Duodenal mucosa (tissue), 2 donors: ENCODE results near the gene THUMPD2.

ENCODE experiments used
- H3K27ac ChIP-seq: one replicate; pipeline ENCODE4 v1.7.0; 2013; ENCODE audit warnings: low read depth, low read length
- H3K27me3 ChIP-seq, 2 donors: one replicate each; pipeline ENCODE4 v1.7.0; 2013; ENCODE audit warnings: low read length in 2 of 2, control low read depth in 1 of 2; ENCODE audit not compliant: insufficient read depth in 2 of 2, control insufficient read depth in 1 of 2
- H3K36me3 ChIP-seq, 2 donors: one replicate each; pipeline ENCODE4 v1.7.0; 2013; ENCODE audit warnings: low read length in 2 of 2, control low read depth in 1 of 2; ENCODE audit not compliant: insufficient read depth in 2 of 2, control insufficient read depth in 1 of 2
- H3K4me1 ChIP-seq, 2 donors: one replicate each; pipeline ENCODE4 v1.7.0; 2013; ENCODE audit warnings: low read length in 2 of 2, control low read depth in 1 of 2; ENCODE audit not compliant: insufficient read depth in 2 of 2, control insufficient read depth in 1 of 2
- H3K4me3 ChIP-seq, 2 donors: one replicate each; pipeline ENCODE4 v1.7.0; 2013; ENCODE audit warnings: low read length in 2 of 2, low read depth in 1 of 2
- H3K9ac ChIP-seq, 2 donors: one replicate each; pipeline ENCODE4 v1.7.0; 2013; ENCODE audit warnings: low read length in 2 of 2, low read depth in 1 of 2
- H3K9me3 ChIP-seq, 2 donors: one replicate each; pipeline ENCODE4 v1.7.0; 2013; ENCODE audit warnings: low read length in 2 of 2, control low read depth in 1 of 2; ENCODE audit not compliant: control insufficient read depth in 1 of 2

Gene THUMPD2

DNA sequence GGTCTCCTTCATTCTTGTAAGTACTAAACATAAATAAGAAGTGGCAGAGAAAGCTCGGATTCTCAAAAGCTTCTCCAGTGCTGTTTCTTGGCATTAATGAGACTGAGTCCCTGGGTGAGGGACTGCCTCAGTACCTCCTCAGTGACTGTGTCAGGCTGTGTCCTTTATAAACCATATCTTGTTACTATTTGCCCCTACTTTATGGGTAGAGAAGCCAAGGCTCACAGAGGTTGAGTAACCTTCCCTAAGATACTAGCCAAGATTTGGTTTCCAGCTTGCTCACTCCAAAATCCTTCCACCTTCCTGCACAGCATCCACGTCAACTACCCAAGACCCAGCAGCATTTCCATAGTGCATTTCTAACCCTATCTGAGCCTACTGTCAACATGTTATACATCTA lies 55.6 kb downstream of the THUMPD2 start:
- Histone ChIP-seq H3K4me1 (no peaks in the 10 kb centered on the region), H3K9ac (no peak overlapping the region), H3K27me3 (no peaks in the 10 kb centered on the region), H3K9me3 (no peaks in the 10 kb centered on the region), H3K4me3 (no peak overlapping the region), H3K27ac (no peak overlapping the region), H3K36me3 (no peaks in the 10 kb centered on the region)

DNA sequence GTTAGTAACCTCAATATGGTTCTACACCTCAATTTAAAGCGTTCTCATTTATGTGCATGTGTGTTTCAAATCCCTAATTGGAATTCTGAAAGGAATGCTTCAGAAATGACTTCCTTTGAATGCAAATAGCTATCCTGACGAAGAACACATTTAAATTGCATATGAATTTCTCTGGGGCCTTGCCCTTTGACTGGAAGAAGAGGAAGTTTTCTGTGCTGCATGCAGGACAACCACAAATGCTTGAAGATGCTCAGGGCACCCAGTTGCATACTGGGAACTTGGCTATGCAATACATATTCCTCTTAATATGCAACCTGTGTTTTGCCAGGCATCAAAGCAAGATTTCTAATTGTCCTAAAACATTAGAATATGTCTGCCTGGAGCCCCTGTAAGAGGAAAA lies 58.1 kb downstream of the THUMPD2 start:
- no peaks in the 10 kb centered on the region for H3K9me3 ChIP-seq
- H3K9ac ChIP-seq = no peak overlapping the region
- no peaks in the 10 kb centered on the region for H3K27me3 ChIP-seq
- no peak overlapping the region for H3K27ac ChIP-seq
- no peaks in the 10 kb centered on the region for H3K4me1 ChIP-seq
- no peak overlapping the region for H3K4me3 ChIP-seq
- H3K36me3 ChIP-seq = no peaks in the 10 kb centered on the region

DNA sequence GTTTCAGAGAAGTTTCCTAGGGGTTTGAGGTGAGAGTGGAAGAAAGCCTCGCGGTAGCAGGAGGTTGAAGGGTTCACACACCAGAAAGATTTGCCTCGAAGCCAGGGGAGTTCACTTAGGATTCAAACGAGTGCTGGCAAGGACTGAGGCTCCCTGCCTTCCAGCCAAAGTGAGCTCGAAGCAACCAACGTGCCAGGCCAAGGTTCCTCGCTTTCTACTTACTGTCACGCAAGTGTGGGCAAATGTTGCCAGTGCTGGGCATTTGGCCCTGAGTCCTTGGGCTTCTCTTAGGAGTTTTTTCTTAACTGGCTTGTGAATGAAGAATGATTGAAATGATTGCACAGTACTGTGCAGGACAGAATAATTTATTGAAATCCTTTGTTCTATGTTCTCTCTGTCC lies 59.7 kb downstream of the THUMPD2 start:
- Histone ChIP-seq H3K36me3 (no peaks in the 10 kb centered on the region), H3K4me1 (no peaks in the 10 kb centered on the region), H3K9ac (no peak overlapping the region), H3K27ac (no peak overlapping the region), H3K9me3 (no peaks in the 10 kb centered on the region), H3K4me3 (no peak overlapping the region), H3K27me3 (no peaks in the 10 kb centered on the region)

DNA sequence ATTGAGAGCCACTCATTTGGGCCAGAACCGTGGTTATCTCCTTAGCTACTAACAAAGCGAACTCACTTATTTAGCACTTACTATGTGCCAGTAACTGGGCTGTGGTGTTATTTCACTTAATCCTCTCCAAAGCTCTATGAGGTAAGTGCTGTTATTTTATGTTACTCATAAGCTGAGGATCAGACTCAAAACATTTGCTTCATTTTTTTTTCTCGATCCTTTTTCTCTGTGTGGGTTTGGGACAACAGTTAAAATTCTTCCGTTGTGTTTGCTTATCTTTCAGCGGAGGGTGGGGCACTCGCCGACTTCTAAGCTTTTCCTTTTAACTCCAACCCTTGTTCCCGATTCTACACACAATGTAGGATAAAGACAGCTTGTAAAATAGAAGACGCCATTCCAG lies 60.6 kb downstream of the THUMPD2 start:
- Histone ChIP-seq H3K27me3 (no peaks in the 10 kb centered on the region), H3K9ac (no peak overlapping the region), H3K27ac (no peak overlapping the region), H3K4me1 (no peaks in the 10 kb centered on the region), H3K36me3 (no peaks in the 10 kb centered on the region), H3K4me3 (no peak overlapping the region), H3K9me3 (no peaks in the 10 kb centered on the region)

DNA sequence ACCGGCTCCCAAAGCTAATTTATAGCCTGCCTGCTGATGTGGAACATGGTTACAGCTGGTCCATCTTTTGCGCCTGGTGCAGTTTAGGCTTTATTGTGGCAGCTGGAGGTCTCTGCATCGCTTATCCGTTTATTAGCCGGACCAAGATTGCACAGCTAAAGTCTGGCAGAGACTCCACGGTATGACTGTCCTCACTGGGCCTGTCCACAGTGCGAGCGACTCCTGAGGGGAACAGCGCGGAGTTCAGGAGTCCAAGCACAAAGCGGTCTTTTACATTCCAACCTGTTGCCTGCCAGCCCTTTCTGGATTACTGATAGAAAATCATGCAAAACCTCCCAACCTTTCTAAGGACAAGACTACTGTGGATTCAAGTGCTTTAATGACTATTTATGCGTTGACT lies 62.0 kb downstream of the THUMPD2 start:
- no peaks in the 10 kb centered on the region for H3K36me3 ChIP-seq
- no peak overlapping the region for H3K4me3 ChIP-seq
- no peaks in the 10 kb centered on the region for H3K4me1 ChIP-seq
- no peak overlapping the region for H3K27ac ChIP-seq
- no peaks in the 10 kb centered on the region for H3K9me3 ChIP-seq
- H3K9ac ChIP-seq = no peak overlapping the region
- no peaks in the 10 kb centered on the region for H3K27me3 ChIP-seq

DNA sequence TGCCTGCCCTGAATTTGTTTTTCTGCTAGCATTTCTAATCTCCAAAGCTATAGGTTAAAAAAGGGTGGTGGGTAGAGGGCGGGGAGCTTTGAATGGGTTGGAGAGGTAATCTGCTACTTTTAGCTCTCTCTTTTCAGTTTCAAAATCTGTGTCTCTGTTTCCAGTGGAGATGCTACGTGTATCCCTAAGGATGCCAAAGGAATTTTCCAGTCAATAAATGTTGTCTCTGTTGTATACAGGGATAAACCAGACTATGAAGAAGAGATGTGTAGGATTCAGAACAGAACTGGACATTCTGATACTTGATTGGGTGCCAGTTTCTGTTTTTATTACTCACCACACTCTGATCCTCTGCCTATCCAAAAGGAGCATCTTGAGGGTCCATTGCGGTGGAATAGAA lies 63.2 kb downstream of the THUMPD2 start:
- Histone ChIP-seq H3K9me3 (no peaks in the 10 kb centered on the region), H3K4me1 (no peaks in the 10 kb centered on the region), H3K9ac (no peak overlapping the region), H3K36me3 (no peaks in the 10 kb centered on the region), H3K27me3 (no peaks in the 10 kb centered on the region), H3K4me3 (no peak overlapping the region), H3K27ac (no peak overlapping the region)

DNA sequence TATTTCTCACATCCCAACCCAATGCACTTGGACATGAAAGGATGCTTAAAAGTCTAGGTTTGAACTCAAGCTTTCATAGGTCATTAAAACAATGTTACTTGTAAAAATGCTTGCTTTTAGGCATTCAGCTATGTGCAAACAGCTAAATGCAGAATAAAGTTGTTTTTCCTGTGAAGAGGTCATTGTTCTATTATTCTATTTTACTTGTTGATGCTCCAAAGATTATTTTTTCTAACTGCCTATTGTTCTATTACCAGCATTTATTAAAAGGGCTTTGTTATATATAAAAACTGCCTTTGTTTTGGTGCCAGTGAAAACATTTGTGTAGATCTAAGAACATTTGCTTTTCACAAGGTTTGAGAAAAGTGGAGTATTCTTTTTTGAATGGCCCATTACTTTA lies 64.0 kb downstream of the THUMPD2 start:
- no peaks in the 10 kb centered on the region for H3K27me3 ChIP-seq
- no peak overlapping the region for H3K4me3 ChIP-seq
- no peak overlapping the region for H3K27ac ChIP-seq
- no peaks in the 10 kb centered on the region for H3K36me3 ChIP-seq
- H3K9ac ChIP-seq = no peak overlapping the region
- no peaks in the 10 kb centered on the region for H3K4me1 ChIP-seq
- H3K9me3 ChIP-seq = no peaks in the 10 kb centered on the region

DNA sequence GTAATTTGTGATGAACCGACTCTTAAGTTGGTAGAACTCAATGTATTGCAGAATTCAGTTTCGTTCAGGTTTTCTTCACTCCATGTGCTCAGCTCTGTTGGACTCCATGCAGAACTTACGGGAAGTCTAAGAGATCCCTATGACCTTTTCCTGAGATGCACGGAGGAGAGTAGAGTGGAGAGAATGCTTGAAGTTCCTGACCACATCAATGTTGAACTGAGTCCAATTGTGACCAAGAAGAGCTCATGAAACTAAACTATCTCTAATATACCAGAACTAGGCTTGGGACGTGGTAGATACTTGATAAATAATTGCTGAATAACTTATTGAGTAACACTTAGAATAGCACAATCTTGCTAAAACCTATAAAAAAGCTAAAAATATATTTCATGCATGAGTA lies 66.1 kb downstream of the THUMPD2 start:
- H3K36me3 ChIP-seq = no peaks in the 10 kb centered on the region
- no peak overlapping the region for H3K9ac ChIP-seq
- H3K27me3 ChIP-seq = no peaks in the 10 kb centered on the region
- H3K4me1 ChIP-seq = no peaks in the 10 kb centered on the region
- H3K9me3 ChIP-seq = no peaks in the 10 kb centered on the region
- no peak overlapping the region for H3K27ac ChIP-seq
- H3K4me3 ChIP-seq = no peak overlapping the region

DNA sequence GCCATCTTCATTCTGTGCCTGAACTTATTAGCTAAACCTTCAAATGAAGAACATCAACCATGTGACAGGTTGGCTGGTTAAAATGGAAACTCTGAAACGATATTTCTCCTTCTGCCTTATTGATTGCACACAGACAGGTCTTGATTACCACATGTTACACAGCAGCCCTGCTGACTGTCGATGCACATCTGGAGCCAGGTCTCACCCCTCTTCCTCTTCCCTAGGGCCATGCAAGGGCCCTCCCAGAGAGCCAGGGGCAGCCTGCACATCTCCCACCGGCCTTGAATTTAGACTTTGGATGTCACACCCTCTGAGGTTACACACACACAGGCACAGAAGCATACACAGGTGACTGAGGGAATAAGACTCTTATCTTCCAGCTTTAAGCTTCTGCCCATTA lies 68.3 kb downstream of the THUMPD2 start:
- H3K9me3 ChIP-seq = no peaks in the 10 kb centered on the region
- H3K27me3 ChIP-seq = no peaks in the 10 kb centered on the region
- H3K9ac ChIP-seq = no peak overlapping the region
- no peaks in the 10 kb centered on the region for H3K4me1 ChIP-seq
- no peak overlapping the region for H3K27ac ChIP-seq
- no peaks in the 10 kb centered on the region for H3K36me3 ChIP-seq
- H3K4me3 ChIP-seq = no peak overlapping the region

DNA sequence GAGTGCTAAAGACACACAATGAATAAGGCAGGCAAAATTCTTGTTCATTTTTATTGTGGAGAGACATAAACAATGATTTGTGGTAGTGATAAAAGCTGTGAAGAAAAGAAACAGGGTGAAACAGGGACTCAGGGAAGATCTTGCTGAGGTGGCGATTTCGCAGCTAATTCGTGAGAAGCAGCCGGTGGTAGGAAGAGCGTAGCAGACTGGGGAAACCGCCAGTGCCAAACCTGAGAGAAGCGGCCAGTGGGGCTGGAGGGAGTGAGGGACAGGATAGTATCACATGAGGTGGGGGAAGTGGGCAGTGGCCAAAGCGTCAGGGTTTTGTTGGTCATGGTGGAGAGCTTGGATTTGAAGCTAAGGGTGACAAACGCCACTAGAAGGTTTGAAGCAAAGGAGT lies 71.1 kb downstream of the THUMPD2 start:
- Histone ChIP-seq H3K9ac (no peak overlapping the region), H3K4me3 (no peak overlapping the region), H3K4me1 (no peaks in the 10 kb centered on the region), H3K27ac (no peak overlapping the region), H3K9me3 (no peaks in the 10 kb centered on the region), H3K36me3 (no peaks in the 10 kb centered on the region), H3K27me3 (no peaks in the 10 kb centered on the region)

DNA sequence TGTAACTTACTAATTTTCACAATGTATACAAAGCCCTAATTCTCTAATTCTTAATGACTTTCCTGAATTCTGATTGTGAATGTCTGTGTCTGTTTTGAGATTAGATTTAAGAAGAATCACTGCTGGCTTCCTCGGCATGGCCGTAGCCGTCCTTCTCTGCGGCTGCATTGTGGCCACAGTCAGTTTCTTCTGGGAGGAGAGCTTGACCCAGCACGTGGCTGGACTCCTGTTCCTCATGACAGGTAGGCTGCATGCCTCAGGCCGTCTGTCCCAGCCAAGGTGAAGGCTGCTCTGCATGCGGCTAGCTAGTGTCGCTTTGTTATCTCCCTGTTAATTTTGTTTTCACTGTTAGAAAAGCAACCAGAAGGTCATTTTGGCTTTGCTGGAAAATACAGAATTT lies 72.1 kb downstream of the THUMPD2 start:
- H3K4me3 ChIP-seq = no peak overlapping the region
- H3K27ac ChIP-seq = no peak overlapping the region
- no peaks in the 10 kb centered on the region for H3K36me3 ChIP-seq
- no peaks in the 10 kb centered on the region for H3K27me3 ChIP-seq
- no peaks in the 10 kb centered on the region for H3K9me3 ChIP-seq
- no peak overlapping the region for H3K9ac ChIP-seq
- H3K4me1 ChIP-seq = no peaks in the 10 kb centered on the region
